Right lobe of liver (tissue), 6 donors: Measurements from ENCODE around the gene SLC31A2. TPM values are rescaled to one million over a fixed set of nuclear protein-coding genes. Genes with fewer than 3 reads are reported as not detected.
A peak's percentile ranks its signal among the peaks of the same experiment; 100 is the strongest.

Experiments used
- ATAC-seq, 4 donors: fragments of 200-7000 bp; cut with Tn5 transposase; one replicate each; pipeline ENCODE4 v1.9.1; 2020; ENCODE audit warnings: mild to moderate bottlenecking in 4 of 4, moderate library complexity in 4 of 4
- DNase-seq, 3 donors: peaks; one replicate each; pipeline ENCODE4 v3.0.0-alpha.2; 2020
- H3K27ac ChIP-seq, 3 donors: fragments of 200-600 bp; one replicate each; pipeline ENCODE4 v1.8.0; 2022
- H3K27me3 ChIP-seq, 2 donors: fragments of 200-600 bp; one replicate each; pipeline ENCODE4 v1.8.0; 2022
- H3K36me3 ChIP-seq, 4 donors: fragments of 200-600 bp; sonication (generic) in 1 of 4; one replicate each; pipeline versions ENCODE4 v1.5.1 to v1.8.0; 2017 to 2022; ENCODE audit warnings: control low read depth in 1 of 4
- H3K4me1 ChIP-seq, 4 donors: fragments of 200-600 bp; sonication (generic) in 1 of 4; one replicate each; pipeline versions ENCODE4 v1.5.1 to v1.8.0; 2017 to 2022; ENCODE audit warnings: control low read depth in 1 of 4
- H3K4me3 ChIP-seq, 3 donors: fragments of 200-600 bp; one replicate each; pipeline ENCODE4 v1.8.0; 2022
- H3K9me3 ChIP-seq, 4 donors: fragments of 200-600 bp; sonication (generic) in 1 of 4; one replicate each; pipeline versions ENCODE4 v1.5.1 to v1.8.0; 2017 to 2022; ENCODE audit warnings: control low read depth in 1 of 4
- CTCF ChIP-seq, 4 donors: fragments of 200-600 bp in 3 of 4; fragments of 450-650 bp in 1 of 4; IDR thresholded peaks; one replicate each; pipeline versions ENCODE4 v1.5.1 to v1.8.0; 2016 to 2022; ENCODE audit warnings: antibody characterized with exemption in 4 of 4, mild to moderate bottlenecking in 2 of 4
- POLR2A ChIP-seq: fragments of 450-650 bp; IDR thresholded peaks from one replicate; pipeline ENCODE4 v1.6.1; 2017; ENCODE audit warnings: antibody characterized with exemption, mild to moderate bottlenecking
- WGBS: methylation state at CpG from one replicate; pipeline ENCODE4 v1.1.6; 2018; ENCODE audit warnings: low coverage, low lambda C conversion rate; ENCODE audit not compliant: insufficient coverage; ENCODE audit errors: missing lambda C conversion rate; 5-methylcytosine and 5-hydroxymethylcytosine counted together
- intact Hi-C, 2 donors: fragments of 100-400 bp; cut with DNase I; formaldehyde crosslinking; loops; one replicate each; pipeline versions ENCODE4 v1.11.2 to v1.14.1; 2022
- total RNA-seq, 6 experiments: library from RNA; depleted of rRNA in 2 of 6; stranded (reverse); fragments of >200 nt in 2 of 6; fragmentation: NEBNext Ultra II Directional in 3 of 6; extraction: Animal tissue kit (Norgen Biotek cat#: 25700) in 3 of 6; gene quantifications; one replicate each; pipeline versions ENCODE4 v1.1.0 to v1.2.4, GENCODE V29; 2016 to 2023
- donor health status: DM: no; HTN: yes; CAD: no.
- donor health status: DM: no; HTN: no; CAD: no.
- donor health status: DM: no; HTN: no; CAD: no.
- donor health status: DM: no; HTN: yes; CAD: no.
- donor health status: DM: no; HTN: yes; CAD: no.

Gene SLC31A2
- total RNA-seq, 6 experiments from 2014 or later, result 11.5 to 43.4 (median 25.0) TPM

GRCh38 chr9:113205432-113205831 is 54.6 kb downstream of the SLC31A2 start:
- intact Hi-C loops, result no loop called here
- Histone ChIP-seq H3K4me3 (no peak overlapping the region), H3K4me1 (no peaks in the 10 kb centered on the region), H3K36me3 (peaks cover 0 to 42% (median 2%) of the 10 kb centered on the region in 4 donors), H3K9me3 (no peaks in the 10 kb centered on the region), H3K27me3 (no peaks in the 10 kb centered on the region), H3K27ac (no peak overlapping the region)
- WGBS, result 71% methylated on average over 2 of the region's 2 CpGs
- TF ChIP-seq CTCF (IDR thresholded peaks at IDR 0.05) (no peak), POLR2A (no peak)
- DNase-seq (no peak), ATAC-seq (peak in 1 of 4 donors; percentile 22)

- DNase-seq (no peak), ATAC-seq (peak in 3 of 4 donors; percentile 35 to 58 (median 42))
- TF ChIP-seq POLR2A (no peak), CTCF (IDR thresholded peaks at IDR 0.05) (no peak)
- H3K36me3 ChIP-seq, result peaks cover 0 to 42% (median 2%) of the 10 kb centered on the region in 4 donors
- WGBS, result 70% methylated on average over 1 of the region's 1 CpG
- peaks cover 0 to 4% (median 0%) of the 10 kb centered on the region in 4 donors for H3K4me1 ChIP-seq
- no peak overlapping the region for H3K4me3 ChIP-seq
- intact Hi-C loops, result no loop called here
- no peaks in the 10 kb centered on the region for H3K9me3 ChIP-seq
- H3K27me3 ChIP-seq, result no peaks in the 10 kb centered on the region
- H3K27ac ChIP-seq, result no peak overlapping the region
These were observed 55.1 kb downstream of the SLC31A2 start for GRCh38 chr9:113205861-113206260.

- no peaks in the 10 kb centered on the region for H3K27me3 ChIP-seq
- H3K27ac ChIP-seq, result peak overlapping the region in 2 of 3 donors; percentile 2 to 9
- intact Hi-C loops, result no loop called here
- TF ChIP-seq POLR2A (peak; percentile 32), CTCF (IDR thresholded peaks at IDR 0.05) (no peak)
- ATAC-seq (peak in 3 of 4 donors; percentile 29 to 56 (median 53)), DNase-seq (no peak)
- H3K36me3 ChIP-seq, result peaks cover 0 to 15% (median 2%) of the 10 kb centered on the region in 4 donors
- H3K9me3 ChIP-seq, result no peaks in the 10 kb centered on the region
- 45% methylated on average over 9 of the region's 10 CpGs for WGBS
- no peak overlapping the region for H3K4me3 ChIP-seq
- peaks cover 0 to 10% (median 0%) of the 10 kb centered on the region in 4 donors for H3K4me1 ChIP-seq
These were observed 60.0 kb downstream of the SLC31A2 start for GRCh38 chr9:113210815-113211214.

Other genes starting within 250 kb of the SLC31A2 start
- under 1 TPM in 1 of 6 experiments, not detected in 5; 0.15 TPM for gene ZNF883, start 138.8 kb upstream of the SLC31A2 start, total RNA-seq
- gene ZFP37, start 94.3 kb upstream of the SLC31A2 start, total RNA-seq, result 1 to 10 TPM in 1 of 6 experiments, under 1 TPM in 5; 0.28 to 1.1 (median 0.41) TPM
- 10 to 100 TPM; 11.1 to 17.2 (median 12.8) TPM for gene FKBP15, start 70.3 kb downstream of the SLC31A2 start, total RNA-seq
- gene SLC31A1, start 70.5 kb downstream of the SLC31A2 start, total RNA-seq, result 10 to 100 TPM; 48.0 to 92.6 (median 71.5) TPM
- 10 to 100 TPM; 16.0 to 21.7 (median 18.5) TPM for gene CDC26, start 124.6 kb downstream of the SLC31A2 start, total RNA-seq
- 10 to 100 TPM in 3 of 6 experiments, 1 to 10 TPM in 3; 6.9 to 13.0 (median 10.1) TPM for gene PRPF4, start 124.7 kb downstream of the SLC31A2 start, total RNA-seq
- gene RNF183, start 152.4 kb downstream of the SLC31A2 start, total RNA-seq, result under 1 TPM in 1 of 6 experiments, not detected in 5; 0.27 TPM
- 1 to 10 TPM in 5 of 6 experiments, under 1 TPM in 1; 0.81 to 3.5 (median 1.7) TPM for gene WDR31, start 189.3 kb downstream of the SLC31A2 start, total RNA-seq
- 1 to 10 TPM in 2 of 6 experiments, under 1 TPM in 4; 0.24 to 1.4 (median 0.78) TPM for gene BSPRY, start 198.5 kb downstream of the SLC31A2 start, total RNA-seq
- 10 to 100 TPM; 36.5 to 70.5 (median 67.1) TPM for gene HDHD3, start 226.0 kb downstream of the SLC31A2 start, total RNA-seq